Kidney tubule cell (primary cell): ENCODE measurements around the gene MVB12B.

Source experiments
- DNase-seq: peaks from one replicate; pipeline ENCODE4 v3.0.0-alpha.2; 2018; ENCODE audit warnings: low spot score

MVB12B gene

DNA sequence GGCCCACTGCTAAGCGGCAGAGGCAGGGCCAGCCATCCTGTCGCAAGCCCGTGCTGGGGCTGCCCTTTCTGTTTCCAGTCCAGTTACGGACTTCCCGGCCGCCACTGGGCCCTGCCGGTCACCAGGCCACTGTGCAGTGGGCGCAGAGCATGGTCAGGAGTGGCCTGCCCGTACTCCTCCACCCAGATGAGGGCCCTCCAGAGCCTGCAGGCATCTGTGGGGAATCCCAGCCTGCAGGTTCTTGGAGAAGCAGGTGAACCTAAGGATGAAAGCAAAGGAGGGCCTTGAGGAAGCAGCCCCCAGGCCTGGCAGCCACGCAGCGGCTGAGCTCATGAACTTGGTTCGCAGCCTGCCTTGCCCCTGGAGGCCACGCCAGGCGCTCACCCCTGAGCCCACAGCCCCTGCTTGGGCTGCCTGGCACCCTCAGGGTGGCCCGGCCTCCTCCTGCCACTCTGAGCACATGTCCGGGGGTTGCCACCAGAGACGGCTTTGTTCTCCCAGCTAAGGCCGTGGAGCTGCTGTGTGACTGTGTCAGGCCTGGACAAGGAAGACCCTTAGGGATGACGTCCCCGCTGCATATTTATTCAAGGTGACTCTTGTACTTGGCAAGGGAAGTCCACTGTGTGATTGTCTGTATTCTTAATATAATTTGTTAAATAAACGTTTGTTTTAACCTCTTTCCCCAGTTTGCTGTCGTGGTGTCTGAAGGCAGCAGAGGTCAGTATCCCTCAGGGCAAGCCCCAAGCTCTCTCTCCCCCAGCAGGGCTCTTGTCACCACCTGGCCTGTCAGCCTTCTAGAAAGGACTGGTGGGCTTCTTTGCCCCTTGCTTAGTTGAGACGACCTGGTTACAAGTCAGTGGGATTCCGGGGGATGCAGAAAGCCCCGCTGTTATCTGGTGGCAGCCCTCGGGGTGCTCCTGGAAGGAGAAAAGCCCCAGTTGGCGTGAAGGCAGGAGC lies 180.0 kb downstream of the MVB12B start:
- DNase-seq: no peak

- DNase-seq: no peak
These were observed 180.9 kb downstream of the MVB12B start for GRCh38 chr9:126507318-126508109.

GRCh38 chr9:126508171-126508591 lies 181.6 kb downstream of the MVB12B start:
- no peak for DNase-seq

- no peak for DNase-seq
These were observed 182.3 kb downstream of the MVB12B start for GRCh38 chr9:126508928-126509327.

DNA sequence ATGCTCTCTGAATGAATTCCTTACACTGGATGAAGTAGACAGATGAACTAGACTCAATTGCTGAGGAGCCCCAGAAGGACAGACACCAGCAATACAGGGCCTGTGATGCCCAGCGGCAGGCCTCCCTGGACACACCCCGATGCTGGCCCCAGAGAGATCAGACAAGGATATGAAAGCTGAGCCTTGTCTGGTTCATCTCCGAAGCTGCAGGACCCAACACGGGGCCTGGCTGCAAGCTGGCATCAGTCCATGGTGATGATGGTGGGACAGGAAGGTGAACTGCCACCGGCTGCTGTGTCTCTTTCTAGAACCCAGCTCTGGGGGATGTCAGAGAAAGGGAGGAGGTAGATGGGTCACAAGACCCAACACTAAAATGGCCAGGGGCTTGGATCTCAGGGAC lies 183.1 kb downstream of the MVB12B start:
- no peak for DNase-seq

GRCh38 chr9:126510564-126510963 lies 183.9 kb downstream of the MVB12B start:
- DNase-seq: no peak

- no peak for DNase-seq
These were observed 184.8 kb downstream of the MVB12B start for GRCh38 chr9:126511411-126511810.

DNA sequence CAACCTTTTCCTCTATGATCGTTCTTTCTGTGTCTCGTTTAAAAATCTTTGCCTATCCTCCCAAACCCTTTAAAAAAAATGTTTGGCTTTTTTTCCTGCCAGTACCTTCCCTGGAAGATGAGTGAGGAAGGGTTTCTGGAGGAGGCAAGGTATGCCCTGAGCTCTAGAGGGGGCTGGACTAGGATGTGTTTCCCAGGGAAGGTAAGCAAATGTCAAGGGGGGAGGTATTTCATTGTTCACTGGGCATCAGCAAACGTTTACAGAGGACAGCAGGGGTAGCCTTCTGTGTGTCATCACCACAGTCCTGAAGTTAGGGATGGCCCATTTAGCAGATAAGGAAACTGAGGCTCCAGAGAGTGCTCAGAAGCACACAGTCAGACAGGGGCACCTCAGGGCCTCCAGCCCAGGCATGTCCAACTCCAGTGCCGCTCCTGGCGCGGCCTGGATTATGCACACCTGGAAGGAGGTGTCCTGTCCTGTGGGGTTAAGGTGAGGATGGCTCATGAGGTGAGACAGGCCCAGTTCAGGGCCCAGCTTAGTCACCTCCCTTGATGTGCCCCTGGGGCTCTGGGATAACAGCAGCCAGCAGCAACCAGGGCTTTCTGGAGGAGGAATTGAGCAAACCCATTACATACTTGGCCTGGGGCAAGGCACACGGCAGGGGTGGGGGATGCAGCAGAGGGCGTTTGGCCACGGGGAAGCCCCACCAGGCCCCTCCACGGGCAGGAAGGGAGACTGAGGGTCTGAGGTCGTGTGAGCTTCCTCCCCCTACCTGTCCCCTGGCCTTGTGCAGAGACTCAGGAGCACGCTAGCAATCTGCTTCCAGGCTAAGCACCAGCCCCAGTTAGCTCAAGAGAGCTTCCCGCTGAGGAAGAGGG lies 186.8 kb downstream of the MVB12B start:
- DNase-seq: no peak

- peak; percentile 33 for DNase-seq
These were observed 187.6 kb downstream of the MVB12B start for GRCh38 chr9:126514037-126514821.

GRCh38 chr9:126515001-126515872 lies 188.6 kb downstream of the MVB12B start:
- DNase-seq: no peak

- DNase-seq: no peak
These were observed 189.4 kb downstream of the MVB12B start for GRCh38 chr9:126515873-126516505.

GRCh38 chr9:126516561-126516935 lies 189.9 kb downstream of the MVB12B start:
- no peak for DNase-seq

GRCh38 chr9:126516936-126517832 lies 190.6 kb downstream of the MVB12B start:
- peak; percentile 42 for DNase-seq

DNA sequence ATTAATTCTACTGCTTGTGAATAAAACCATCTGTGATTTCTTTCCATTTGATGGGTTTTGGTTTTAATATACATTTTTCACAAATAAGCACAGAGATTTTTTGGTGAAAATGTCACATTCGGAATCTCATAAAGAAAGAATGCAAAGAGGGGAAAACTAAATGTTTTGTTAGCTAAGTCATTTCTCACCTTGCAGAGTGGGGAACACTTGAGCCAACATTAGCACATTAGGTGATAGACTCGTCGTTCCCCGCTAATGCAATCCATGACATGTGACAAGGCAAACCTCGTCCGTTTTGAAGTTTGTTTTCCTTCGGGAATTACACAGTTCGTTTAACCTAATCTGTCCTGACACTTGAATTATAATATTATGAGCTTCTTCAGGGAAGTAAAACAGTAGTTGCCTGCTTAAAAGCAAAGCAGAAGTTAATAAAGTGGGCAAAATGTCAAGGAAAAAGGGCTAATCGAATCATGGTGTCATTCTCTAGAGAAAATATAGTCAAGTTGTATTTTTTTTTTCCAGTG lies 191.3 kb downstream of the MVB12B start:
- DNase-seq: no peak

- DNase-seq: no peak
These were observed 192.1 kb downstream of the MVB12B start for GRCh38 chr9:126518763-126519162.

GRCh38 chr9:126519660-126520420 lies 193.2 kb downstream of the MVB12B start:
- no peak for DNase-seq

GRCh38 chr9:126520453-126520852 lies 193.8 kb downstream of the MVB12B start:
- no peak for DNase-seq

- no peak for DNase-seq
These were observed 194.5 kb downstream of the MVB12B start for GRCh38 chr9:126521089-126521488.
